ENCODE measurements around the gene ASPDH.

DNA sequence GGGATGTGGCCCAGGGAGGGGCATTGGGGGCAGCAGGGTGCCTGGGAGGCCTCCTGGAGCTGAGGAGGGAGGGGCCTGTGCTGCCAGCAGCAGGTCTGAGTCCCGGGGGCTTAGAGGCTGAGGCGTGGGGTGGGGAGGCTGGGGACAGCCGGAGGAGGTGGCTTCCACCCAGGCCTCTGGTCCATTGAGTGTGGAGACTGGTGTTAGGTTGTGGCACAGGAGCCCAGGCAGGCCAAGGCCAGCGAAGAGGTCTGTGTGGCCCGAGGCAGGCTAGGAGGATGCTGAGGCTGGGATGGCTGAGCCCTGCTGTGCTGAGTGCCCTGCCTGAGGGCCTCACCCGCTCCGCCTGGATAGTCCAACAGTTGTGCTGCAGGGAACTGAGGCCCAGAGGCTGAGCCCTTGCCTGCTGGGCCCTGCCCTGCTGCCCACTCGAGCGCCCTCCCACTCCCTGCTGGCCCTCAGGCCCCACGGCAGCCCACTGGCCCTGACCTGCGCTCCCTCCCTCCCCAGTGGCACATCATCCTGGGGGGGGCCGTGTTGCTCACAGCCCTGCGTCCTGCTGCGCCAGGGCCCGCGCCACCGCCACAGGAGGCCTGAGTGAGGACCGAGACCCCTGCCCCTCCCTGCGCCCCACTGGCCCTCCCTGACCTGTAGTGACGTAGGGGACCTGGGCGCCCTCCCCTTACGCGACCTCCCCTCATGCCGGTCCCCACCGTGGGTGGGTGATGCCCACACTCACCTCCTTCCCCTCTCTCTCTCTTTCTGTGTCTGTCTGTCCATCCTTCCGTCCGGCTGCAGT is 32.2 kb downstream of the ASPDH start:
- TF ChIP-seq, protein P1, sequence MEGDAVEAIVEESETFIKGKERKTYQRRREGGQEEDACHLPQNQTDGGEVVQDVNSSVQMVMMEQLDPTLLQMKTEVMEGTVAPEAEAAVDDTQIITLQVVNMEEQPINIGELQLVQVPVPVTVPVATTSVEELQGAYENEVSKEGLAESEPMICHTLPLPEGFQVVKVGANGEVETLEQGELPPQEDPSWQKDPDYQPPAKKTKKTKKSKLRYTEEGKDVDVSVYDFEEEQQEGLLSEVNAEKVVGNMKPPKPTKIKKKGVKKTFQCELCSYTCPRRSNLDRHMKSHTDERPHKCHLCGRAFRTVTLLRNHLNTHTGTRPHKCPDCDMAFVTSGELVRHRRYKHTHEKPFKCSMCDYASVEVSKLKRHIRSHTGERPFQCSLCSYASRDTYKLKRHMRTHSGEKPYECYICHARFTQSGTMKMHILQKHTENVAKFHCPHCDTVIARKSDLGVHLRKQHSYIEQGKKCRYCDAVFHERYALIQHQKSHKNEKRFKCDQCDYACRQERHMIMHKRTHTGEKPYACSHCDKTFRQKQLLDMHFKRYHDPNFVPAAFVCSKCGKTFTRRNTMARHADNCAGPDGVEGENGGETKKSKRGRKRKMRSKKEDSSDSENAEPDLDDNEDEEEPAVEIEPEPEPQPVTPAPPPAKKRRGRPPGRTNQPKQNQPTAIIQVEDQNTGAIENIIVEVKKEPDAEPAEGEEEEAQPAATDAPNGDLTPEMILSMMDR (IDR thresholded peaks at IDR 0.05): no peak
- TF ChIP-seq POLR2A (IDR thresholded peaks at IDR 0.05) (no peak), EP300 (IDR thresholded peaks at IDR 0.05; ENCODE audit: low read depth) (no peak)

Measured in transverse colon (tissue), 3 donors.